K562 (cell line): ENCODE data around the gene MICOS13. TPM values are rescaled to one million over a fixed set of nuclear protein-coding genes. Genes with fewer than 3 reads are reported as not detected.

Experiments used
- ATAC-seq: fragments of 200-7000 bp; cut with Tn5 transposase; 3 replicates; pipeline ENCODE4 v1.9.1; 2020; ENCODE audit warnings: moderate library complexity
- BruUV-seq: library from RNA; stranded (reverse); fragments of 400-500 nt; replicated peaks from 2 replicates; lab custom pipeline; 2021; lab: Mats Ljungman, UMichigan
- CTCF ChIA-PET: fragments of 300-600 bp; formaldehyde crosslinking; extraction: SDS; loops from one replicate; lab custom pipeline; 2021; ENCODE audit warnings: low intra/inter-chr PET ratio; lab: Yijun Ruan, JAX
- POLR2A ChIA-PET: fragments of 300-600, 350-650 bp; sonication (Branson Sonifier 250); formaldehyde crosslinking; extraction: SDS; loops from one replicate; lab custom pipeline; 2021; ENCODE audit warnings: antibody characterized with exemption, inconsistent platforms; lab: Yijun Ruan, JAX
- DNase-seq, 4 experiments: peaks; one replicate each; pipeline versions ENCODE4 v3.0.0 to v3.0.0-alpha.2; 2011 to 2018; ENCODE audit warnings: low spot score in 3 of 4, mixed read lengths in 3 of 4; ENCODE audit errors: extremely low read depth in 1 of 4
- FAIRE-seq: peaks from 2 replicates; lab custom pipeline; 2011; peaks lifted over from hg19 to GRCh38; lab: Jason Lieb, UNC
- H2AFZ ChIP-seq: 2 replicates; pipeline ENCODE4 v1.6.0; 2011; ENCODE audit warnings: low read depth, low read length, control low read depth, inconsistent platforms
- H3K27ac ChIP-seq: fragments of 200-600 bp; 3 replicates; pipeline ENCODE4 v1.8.0; 2011; ENCODE audit warnings: low read depth, mild to moderate bottlenecking, control low read depth, inconsistent platforms, low read length, moderate library complexity, mixed read lengths; ENCODE audit errors: extremely low read depth
- H3K27me3 ChIP-seq, 2 experiments: fragments of 300-600 bp in 1 of 2; 2 replicates in 1 of 2; 3 replicates in 1 of 2; pipeline versions ENCODE4 v1.6.0 to v1.8.0; 2011; ENCODE audit warnings: inconsistent platforms in 2 of 2, low read length in 2 of 2, mild to moderate bottlenecking in 1 of 2, mixed read lengths in 1 of 2, moderate library complexity in 1 of 2; ENCODE audit not compliant: control insufficient read depth in 2 of 2, insufficient read depth in 2 of 2
- H3K36me3 ChIP-seq: fragments of 300-600 bp; 3 replicates; pipeline ENCODE4 v1.8.0; 2011; ENCODE audit warnings: mild to moderate bottlenecking, low read length, inconsistent platforms; ENCODE audit not compliant: control insufficient read depth, insufficient read depth
- H3K4me1 ChIP-seq, 2 experiments: fragments of 200-600 bp in 1 of 2; replicated peaks in 1 of 2; 2 replicates in 1 of 2; 3 replicates in 1 of 2; pipeline versions ENCODE4 v1.5.1 to v1.8.0; 2011; ENCODE audit warnings: inconsistent platforms in 2 of 2, low read length in 2 of 2, mild to moderate bottlenecking in 1 of 2, mixed read lengths in 1 of 2, moderate library complexity in 1 of 2; ENCODE audit not compliant: control insufficient read depth in 2 of 2, insufficient read depth in 2 of 2
- H3K4me2 ChIP-seq: 2 replicates; pipeline ENCODE4 v1.6.1; 2011; ENCODE audit warnings: low read length, control low read depth, inconsistent platforms, mixed read lengths; ENCODE audit not compliant: insufficient read depth
- H3K4me3 ChIP-seq: fragments of 200-600 bp; sonication (generic), shearing (Covaris generic); 2 replicates; pipeline ENCODE4 v1.5.1; 2016; ENCODE audit warnings: control low read depth, inconsistent platforms
- H3K79me2 ChIP-seq: fragments of 200-600 bp; 3 replicates; pipeline ENCODE4 v1.8.0; 2011; ENCODE audit warnings: low read length, inconsistent platforms; ENCODE audit not compliant: control insufficient read depth, insufficient read depth
- H3K9ac ChIP-seq, 2 experiments: 2 replicates each; pipeline versions ENCODE4 v1.6.0 to v1.6.1; 2011; ENCODE audit warnings: low read depth in 2 of 2, low read length in 2 of 2, control low read depth in 1 of 2, inconsistent platforms in 1 of 2, mild to moderate bottlenecking in 1 of 2, mixed read lengths in 1 of 2; ENCODE audit not compliant: insufficient read depth in 1 of 2
- H3K9me1 ChIP-seq: one replicate; pipeline ENCODE4 v1.6.0; 2011; ENCODE audit warnings: inconsistent platforms, mild to moderate bottlenecking, low read length, moderate library complexity; ENCODE audit not compliant: control insufficient read depth, insufficient read depth
- H3K9me3 ChIP-seq: replicated peaks from 2 replicates; pipeline ENCODE4 v1.5.1; 2011; ENCODE audit warnings: low read depth, low read length, inconsistent platforms; ENCODE audit not compliant: control insufficient read depth, insufficient read depth
- H4K20me1 ChIP-seq: replicated peaks from 2 replicates; pipeline ENCODE4 v1.6.1; 2011; ENCODE audit warnings: low read length, inconsistent platforms, mixed read lengths; ENCODE audit not compliant: control insufficient read depth, insufficient read depth
- ARID1B ChIP-seq: fragments of 450-650 bp; IDR thresholded peaks from 2 replicates; pipeline ENCODE4 v1.6.1; 2016; ENCODE audit warnings: antibody characterized with exemption, mild to moderate bottlenecking, inconsistent platforms
- CAMTA2 ChIP-seq: fragments of 250-450 bp; sonication (Bioruptor Pico); conservative IDR thresholded peaks from 2 replicates; pipeline ENCODE4 v1.5.1; 2022
- CBFA2T3 ChIP-seq: fragments of 450-650 bp; IDR thresholded peaks from 2 replicates; pipeline ENCODE4 v1.6.1; 2017
- CXXC5 ChIP-seq: fragments of 250-450 bp; sonication (Bioruptor Pico); IDR thresholded peaks from 2 replicates; pipeline ENCODE4 v1.8.0; 2022; ENCODE audit warnings: inconsistent platforms, mild to moderate bottlenecking, moderate library complexity
- FOXP1 ChIP-seq: sonication (generic); formaldehyde crosslinking; IDR thresholded peaks from 2 replicates; pipeline ENCODE4 v1.8.0; 2022; ENCODE audit warnings: mild to moderate bottlenecking, missing genetic modification reagents
- GABPA ChIP-seq: fragments of 200-800 bp; sonication (Bioruptor generic); conservative IDR thresholded peaks from 2 replicates; pipeline ENCODE4 v1.6.1; 2016; ENCODE audit warnings: low read depth, missing genetic modification characterization, missing compliant biosample characterization
- GTF2F1 ChIP-seq: IDR thresholded peaks from 2 replicates; pipeline ENCODE4 v1.6.1; 2011; ENCODE audit warnings: low read depth, low read length, improper control_type of control experiment
- KDM2B ChIP-seq: fragments of 250-450 bp; sonication (Bioruptor Pico); IDR thresholded peaks from 2 replicates; pipeline ENCODE4 v1.8.0; 2021; ENCODE audit warnings: mild to moderate bottlenecking, moderate library complexity
- MAFK ChIP-seq: IDR thresholded peaks from 2 replicates; pipeline ENCODE4 v1.6.1; 2011; ENCODE audit warnings: low read length, improper control_type of control experiment
- MTA1 ChIP-seq: fragments of 450-650 bp; IDR thresholded peaks from 2 replicates; pipeline ENCODE4 v1.6.1; 2017; ENCODE audit warnings: borderline replicate concordance
- NCOA6 ChIP-seq: fragments of 450-650 bp; IDR thresholded peaks from 2 replicates; pipeline ENCODE4 v1.6.1; 2017; ENCODE audit warnings: mild to moderate bottlenecking
- PHB ChIP-seq: fragments of 250-450 bp; sonication (Bioruptor Pico); IDR thresholded peaks from 2 replicates; pipeline ENCODE4 v1.5.0; 2021
- RBFOX2 ChIP-seq: fragments of 200-400 bp; formaldehyde crosslinking; IDR thresholded peaks from 2 replicates; pipeline ENCODE4 v1.6.1; 2017; ENCODE audit warnings: low read depth, mild to moderate bottlenecking, low read length, moderate library complexity
- RBM34 ChIP-seq: fragments of 200-400 bp; formaldehyde crosslinking; IDR thresholded peaks from 2 replicates; pipeline ENCODE4 v1.6.1; 2018; ENCODE audit warnings: low read length, borderline replicate concordance; ENCODE audit not compliant: insufficient read depth
- RUNX1 ChIP-seq: sonication (generic); IDR thresholded peaks from 2 replicates; pipeline ENCODE4 v1.6.1; 2016; ENCODE audit warnings: antibody characterized with exemption, low read depth
- SRF ChIP-seq, 2 experiments: fragments of 250-450, 450-650 bp in 1 of 2; sonication (Bioruptor Pico) in 1 of 2; sonication (generic) in 1 of 2; formaldehyde crosslinking; IDR thresholded peaks; 2 replicates each; pipeline versions ENCODE4 v1.5.0 to v1.5.1; 2020 to 2022; ENCODE audit warnings: mild to moderate bottlenecking in 1 of 2, missing genetic modification reagents in 1 of 2
- SRSF7 ChIP-seq: fragments of 200-400 bp; formaldehyde crosslinking; optimal IDR thresholded peaks from 2 replicates; pipeline ENCODE3; 2017; ENCODE audit warnings: mild to moderate bottlenecking, low read depth, low read length
- ZC3H11A ChIP-seq: IDR thresholded peaks from 2 replicates; pipeline ENCODE4 v1.6.1; 2012; ENCODE audit warnings: low read depth, low read length, improper control_type of control experiment
- ZFX ChIP-seq: sonication (generic); formaldehyde crosslinking; IDR thresholded peaks from 2 replicates; pipeline ENCODE4 v1.8.0; 2022; ENCODE audit warnings: mild to moderate bottlenecking, missing genetic modification reagents, moderate library complexity
- ZNF445 ChIP-seq: fragments of 250-450 bp; sonication (Bioruptor Pico); IDR thresholded peaks from 2 replicates; pipeline ENCODE4 v1.4.0; 2020; ENCODE audit warnings: low read depth, mild to moderate bottlenecking, moderate library complexity
- ZNF696 ChIP-seq: fragments of 250-450 bp; sonication (Bioruptor Pico); conservative IDR thresholded peaks from 2 replicates; pipeline ENCODE4 v1.4.0; 2020; ENCODE audit warnings: mild to moderate bottlenecking, moderate library complexity
- ZNF766 ChIP-seq: fragments of 200-800 bp; sonication (Bioruptor generic); conservative IDR thresholded peaks from 2 replicates; pipeline ENCODE4 v1.6.1; 2016; ENCODE audit warnings: missing genetic modification characterization, missing compliant biosample characterization
- WGBS: fragments of 100-300 bp; shearing (Covaris generic); methylation state at CpG from one replicate; pipeline ENCODE4 v1.1.6; 2016; ENCODE audit warnings: low coverage, mixed read lengths; ENCODE audit not compliant: insufficient coverage; ENCODE audit errors: missing lambda C conversion rate; 5-methylcytosine and 5-hydroxymethylcytosine counted together
- in situ Hi-C: fragments of 300-500 bp; cut with MboI; formaldehyde crosslinking; loops from 4 replicates; pipeline ENCODE4 v1.15.0; 2018; ENCODE audit warnings: inconsistent platforms, mixed read lengths
- intact Hi-C: fragments of 100-400 bp; cut with micrococcal nuclease; formaldehyde crosslinking; loops from 2 replicates; pipeline ENCODE4 v1.14.2; 2022
- polyA plus RNA-seq, 8 experiments: library from polyadenylated mRNA; depleted of rRNA in 4 of 8; stranded (reverse) in 5 of 8; unstranded in 3 of 8; fragments of >200 nt; fragmentation: Nextera tagmentation in 2 of 8; fragmentation: Illumina TruSeq in 1 of 8; extraction: Ambion mirVana in 2 of 8; extraction: Trizol in 1 of 8; gene quantifications; 2 replicates each; pipeline versions ENCODE4 v1.2.1 to v1.2.3, GENCODE V29; 2011 to 2014; ENCODE audit warnings: inconsistent platforms in 1 of 8, missing spikeins in 1 of 8
- total RNA-seq, 7 experiments: library from RNA; depleted of rRNA in 6 of 7; stranded (reverse); fragments of >200 nt in 6 of 7; fragmentation: Illumina TruSeq in 2 of 7; extraction: Trizol in 2 of 7; gene quantifications; 2 replicates each; pipeline versions ENCODE4 v1.2.1 to v1.2.3, GENCODE V29; 2011 to 2021; ENCODE audit warnings: low replicate concordance in 1 of 7
- TF ChIP-seq, protein P1 (sequence below): fragments of 450-650 bp; IDR thresholded peaks from 2 replicates; pipeline ENCODE4 v1.6.1; 2016; ENCODE audit warnings: missing biosample characterization, missing genetic modification characterization

The MICOS13 gene
- total and polyA plus RNA-seq, 9 of the 15 experiments (the other 6 are each of a cell fraction or from before 2014, with no cell fraction given) = 15.5 to 220 (median 49.4) TPM

DNA sequence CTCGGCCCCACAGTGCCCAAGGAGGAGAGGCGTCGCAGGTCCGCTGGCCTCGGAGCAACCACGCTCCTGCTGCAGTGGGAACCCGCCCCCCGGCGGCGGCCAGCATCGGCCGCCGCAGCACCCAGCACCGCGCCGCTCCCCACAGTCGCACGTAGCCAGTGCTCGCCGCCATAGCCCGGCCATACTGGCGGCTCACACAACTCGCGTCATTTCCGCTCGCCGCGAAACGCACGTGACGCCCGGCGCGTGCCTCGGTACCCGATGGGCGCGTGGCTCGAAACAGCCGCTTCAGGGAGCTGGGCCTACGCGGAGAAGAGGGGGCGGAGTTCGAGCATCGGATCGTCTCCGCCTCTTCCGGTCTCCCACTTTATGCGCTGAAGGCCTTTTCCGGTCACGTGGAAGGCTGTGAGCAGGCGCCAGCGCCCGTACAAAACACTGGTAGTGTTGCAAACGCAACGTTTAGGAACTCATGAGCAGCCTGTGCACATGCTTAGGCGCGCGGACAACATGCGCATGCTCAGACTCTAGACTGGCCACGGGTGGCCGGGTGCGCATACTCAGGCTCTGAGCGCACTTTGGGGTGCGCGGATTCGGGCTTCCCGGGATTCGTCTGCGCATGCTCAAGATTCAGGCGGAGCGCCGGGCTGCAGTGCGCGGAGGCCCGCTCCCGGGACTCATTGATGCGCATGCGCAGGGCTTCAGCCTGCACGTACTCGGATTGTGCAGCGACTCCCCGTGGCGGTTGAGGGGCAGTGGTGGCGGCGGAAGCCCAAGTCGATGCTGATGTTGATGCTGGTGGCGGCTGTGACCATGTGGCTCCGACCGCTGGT is 39.9 kb upstream of the MICOS13 start, which contains the start of the genes CATSPERD and LONP1:
Gene CATSPERD (plus strand): TSS at position 677 of the 830 bp plus-strand sequence. CDS start 101 bp downstream, at position 778.
Gene LONP1 (minus strand): TSS at position 186 of the 830 bp plus-strand sequence. CDS start 14 bp downstream, at position 172.
- intact Hi-C loops = loop anchor here (2.0 kb wide), 1 partner anchor 71 kb away; the partner anchor contains the start of gene DUS3L
- H3K9me1 ChIP-seq = no peaks in the 10 kb centered on the region
- H3K4me1 ChIP-seq = peaks cover 13 to 28% of the 10 kb centered on the region in 2 experiments; a peak in 4 of 5 replicates
- ATAC-seq (peak; percentile 91), DNase-seq (peak; percentile 99), FAIRE-seq (peak; percentile 96)
- H3K4me2 ChIP-seq = peak within 1 kb of the TSS; percentile 98
- under 1% methylated on average over 86 of the region's 90 CpGs for WGBS
- peak within 1 kb of the TSS; percentile 98 to 99 for H3K9ac ChIP-seq
- no peaks in the 10 kb centered on the region for H3K27me3 ChIP-seq
- peak within 1 kb of the TSS; percentile 99 for H3K27ac ChIP-seq
- peaks cover 27% of the 10 kb centered on the region for H3K36me3 ChIP-seq
- CTCF ChIA-PET = interaction anchor here (0.6 to 1.0 kb wide), 3 partner anchors 30 to 1275 kb away, joined by 4 read pairs; partner anchors contain the start of gene RPL36
- peak within 1 kb of the TSS; percentile 99 for H2AFZ ChIP-seq
- H4K20me1 ChIP-seq = 0 out of 2 replicates have a peak, but pooled peaks cover 6% of the 10 kb centered on the region
- POLR2A ChIA-PET = interaction anchor here (0.5 to 3.3 kb wide), 36 partner anchors 9 to 1871 kb away, joined by 3 to 31 read pairs (median 4); partner anchors contain the start of genes NDUFA11, RANBP3 and RPL36
- H3K79me2 ChIP-seq = peaks cover 46% of the 10 kb centered on the region
- in situ Hi-C loops = no loop called here
- no TSS peak for BruUV-seq
- H3K4me3 ChIP-seq = peak within 1 kb of the TSS; percentile 98
- H3K9me3 ChIP-seq = no peaks in the 10 kb centered on the region
- peak; percentile 99 for TF ChIP-seq GABPA
- TF ChIP-seq ZC3H11A = peak; percentile 25; the same call in 1 of the 2 replicates
- TF ChIP-seq CXXC5 (CRISPR knock-in tag) = peak; percentile 98
- peak in 1 of 2 experiments; percentile 15; a peak in 1 of 4 replicates for TF ChIP-seq SRF (CRISPR knock-in tag; IDR thresholded peaks at IDR 0.05)
- TF ChIP-seq FOXP1 (CRISPR knock-in tag) = peak; percentile 69; the same call in 1 of the 2 replicates
- no peak for TF ChIP-seq SRSF7
- TF ChIP-seq GTF2F1 = peak; percentile 90
- TF ChIP-seq ARID1B = no peak
- TF ChIP-seq ZFX (CRISPR knock-in tag) = peak; percentile 88
- 0 out of 2 replicates have a peak, but pooled peaks have one; percentile 76 for TF ChIP-seq KDM2B (CRISPR knock-in tag)
- 0 out of 2 replicates have a peak, but pooled peaks have one; percentile 19 for TF ChIP-seq CBFA2T3
- TF ChIP-seq RUNX1 = no peak
- no peak for TF ChIP-seq NCOA6
- TF ChIP-seq MTA1 = peak; percentile 97
- peak; percentile 76; the same call in 1 of the 2 replicates for TF ChIP-seq ZNF766 (CRISPR knock-in tag)
- peak; percentile 99 for TF ChIP-seq RBFOX2
- no peak for TF ChIP-seq ZNF696 (CRISPR knock-in tag)
- peak; percentile 72; the same call in 1 of the 2 replicates for TF ChIP-seq CAMTA2 (CRISPR knock-in tag)
- peak; percentile 80; the same call in 1 of the 2 replicates for TF ChIP-seq PHB (CRISPR knock-in tag)
- 0 out of 2 replicates have a peak, but pooled peaks have one; percentile 60 for TF ChIP-seq RBM34
- TF ChIP-seq MAFK = peak; percentile 23; the same call in 1 of the 2 replicates
- TF ChIP-seq, protein P1, sequence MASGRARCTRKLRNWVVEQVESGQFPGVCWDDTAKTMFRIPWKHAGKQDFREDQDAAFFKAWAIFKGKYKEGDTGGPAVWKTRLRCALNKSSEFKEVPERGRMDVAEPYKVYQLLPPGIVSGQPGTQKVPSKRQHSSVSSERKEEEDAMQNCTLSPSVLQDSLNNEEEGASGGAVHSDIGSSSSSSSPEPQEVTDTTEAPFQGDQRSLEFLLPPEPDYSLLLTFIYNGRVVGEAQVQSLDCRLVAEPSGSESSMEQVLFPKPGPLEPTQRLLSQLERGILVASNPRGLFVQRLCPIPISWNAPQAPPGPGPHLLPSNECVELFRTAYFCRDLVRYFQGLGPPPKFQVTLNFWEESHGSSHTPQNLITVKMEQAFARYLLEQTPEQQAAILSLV (tag) = no peak
- no peak for TF ChIP-seq ZNF445 (CRISPR knock-in tag)
